Neural progenitor cell (in vitro differentiated cells): ENCODE results near the gene CKB. TPM values are rescaled to one million over a fixed set of nuclear protein-coding genes. Genes with fewer than 3 reads are reported as not detected.
A peak's percentile ranks its signal among the peaks of the same experiment; 100 is the strongest.

ENCODE experiments used
- DNase-seq: peaks from one replicate; pipeline ENCODE4 v3.0.0-alpha.2; 2016; ENCODE audit warnings: low spot score
- H2AFZ ChIP-seq: fragments of 200-600 bp; sonication (generic); replicated peaks from 2 replicates; pipeline ENCODE4 v1.6.1; 2016; ENCODE audit warnings: antibody characterized with exemption
- H3F3A ChIP-seq: fragments of 200-600 bp; sonication (generic); 2 replicates; pipeline ENCODE4 v1.6.1; 2016; ENCODE audit warnings: antibody characterized with exemption, low read depth
- H3K27ac ChIP-seq: fragments of 200-600 bp; sonication (generic); 2 replicates; pipeline ENCODE4 v1.5.1; 2016; ENCODE audit warnings: mild to moderate bottlenecking
- H3K27me3 ChIP-seq: fragments of 200-600 bp; sonication (generic); 2 replicates; pipeline ENCODE4 v1.6.1; 2016; ENCODE audit warnings: mild to moderate bottlenecking, moderate library complexity
- H3K36me3 ChIP-seq: fragments of 200-600 bp; sonication (generic); 2 replicates; pipeline ENCODE4 v1.5.1; 2016
- H3K4me1 ChIP-seq: fragments of 200-600 bp; sonication (generic); 2 replicates; pipeline ENCODE4 v1.6.1; 2016; ENCODE audit warnings: mixed run types
- H3K4me2 ChIP-seq: fragments of 200-600 bp; sonication (generic); 2 replicates; pipeline ENCODE4 v1.6.1; 2016
- H3K4me3 ChIP-seq: fragments of 200-600 bp; sonication (generic); 2 replicates; pipeline ENCODE4 v1.5.1; 2016
- H3K79me2 ChIP-seq: fragments of 200-600 bp; sonication (generic); 2 replicates; pipeline ENCODE4 v1.6.1; 2016; ENCODE audit warnings: low read depth
- H3K9ac ChIP-seq: fragments of 200-600 bp; sonication (generic); 2 replicates; pipeline ENCODE4 v1.6.1; 2016
- H3K9me3 ChIP-seq: fragments of 200-600 bp; sonication (generic); 2 replicates; pipeline ENCODE4 v1.5.1; 2016; ENCODE audit warnings: low read depth
- H4K20me1 ChIP-seq: fragments of 200-600 bp; sonication (generic); 2 replicates; pipeline ENCODE4 v1.6.1; 2016; ENCODE audit warnings: low read depth
- H3K27ac Mint-ChIP-seq: 3 replicates; pipeline ENCODE4 v1.8.0; 2021; ENCODE audit warnings: mixed read lengths
- H3K27me3 Mint-ChIP-seq: 2 replicates; pipeline ENCODE4 v1.8.0; 2022; ENCODE audit warnings: low read depth, mild to moderate bottlenecking, inconsistent platforms, moderate library complexity, mixed read lengths; ENCODE audit not compliant: insufficient read depth
- H3K36me3 Mint-ChIP-seq: 3 replicates; pipeline ENCODE4 v1.8.0; 2021; ENCODE audit warnings: mixed read lengths
- H3K4me1 Mint-ChIP-seq: 3 replicates; pipeline ENCODE4 v1.8.0; 2021; ENCODE audit warnings: mixed read lengths
- H3K4me3 Mint-ChIP-seq: 3 replicates; pipeline ENCODE4 v1.8.0; 2021; ENCODE audit warnings: mild to moderate bottlenecking, moderate library complexity, mixed read lengths
- H3K9me3 Mint-ChIP-seq: 3 replicates; pipeline ENCODE4 v1.8.0; 2020; ENCODE audit warnings: mixed read lengths
- CTCF ChIP-seq: fragments of 200-600 bp; sonication (generic); IDR thresholded peaks from 2 replicates; pipeline ENCODE4 v1.5.1; 2017; ENCODE audit warnings: antibody characterized with exemption, mild to moderate bottlenecking
- EZH2 ChIP-seq: fragments of 200-600 bp; sonication (generic); IDR thresholded peaks from 2 replicates; pipeline ENCODE4 v1.6.1; 2017; ENCODE audit warnings: antibody characterized with exemption, mild to moderate bottlenecking, moderate library complexity
- EZH2phosphoT487 ChIP-seq: fragments of 200-600 bp; sonication (generic); IDR thresholded peaks from 2 replicates; pipeline ENCODE4 v1.6.1; 2017; ENCODE audit warnings: antibody characterized with exemption
- total RNA-seq: library from RNA; depleted of rRNA; stranded (reverse); fragments of >200 nt; gene quantifications from 2 replicates; pipeline ENCODE4 v1.2.3, GENCODE V29; 2015; ENCODE audit warnings: low replicate concordance

The CKB gene
- total RNA-seq, 1 donor from 2014 or later: 54.2 TPM

GRCh38 chr14:103504991-103505565 lies 17.6 kb downstream of the CKB start:
- no peak overlapping the region for H2AFZ ChIP-seq
- H3K9ac ChIP-seq: no peak overlapping the region
- TF ChIP-seq CTCF (no peak), EZH2 (no peak), EZH2phosphoT487 (no peak)
- H4K20me1 ChIP-seq: peaks cover 8% of the 10 kb centered on the region
- no peaks in the 10 kb centered on the region for H3K9me3 ChIP-seq
- H3K36me3 Mint-ChIP-seq: peaks cover 42% of the 10 kb centered on the region
- H3K4me3 Mint-ChIP-seq: no peak overlapping the region
- H3K4me2 ChIP-seq: no peak overlapping the region
- no peaks in the 10 kb centered on the region for H3K79me2 ChIP-seq
- H3K27ac ChIP-seq: no peak overlapping the region
- H3K27ac Mint-ChIP-seq: peak overlapping the region; percentile 18
- peaks cover under 1% of the 10 kb centered on the region for H3F3A ChIP-seq
- peaks cover 12% of the 10 kb centered on the region for H3K36me3 ChIP-seq
- H3K4me3 ChIP-seq: no peak overlapping the region
- H3K9me3 Mint-ChIP-seq: no peaks in the 10 kb centered on the region
- peaks cover 7% of the 10 kb centered on the region for H3K27me3 Mint-ChIP-seq
- no peak for DNase-seq
- peaks cover 5% of the 10 kb centered on the region for H3K4me1 Mint-ChIP-seq
- no peaks in the 10 kb centered on the region for H3K4me1 ChIP-seq
- no peaks in the 10 kb centered on the region for H3K27me3 ChIP-seq

- TF ChIP-seq EZH2phosphoT487 (no peak), CTCF (no peak), EZH2 (no peak)
- DNase-seq: no peak
- Histone ChIP-seq H3K4me1 (no peaks in the 10 kb centered on the region), H3K27ac (no peak overlapping the region), H3F3A (peaks cover 16% of the 10 kb centered on the region), H3K36me3 (peaks cover 12% of the 10 kb centered on the region), H3K9me3 (no peaks in the 10 kb centered on the region), H3K27me3 (no peaks in the 10 kb centered on the region), H3K4me2 (no peak overlapping the region), H3K4me3 (no peak overlapping the region), H3K9ac (no peak overlapping the region), H3K79me2 (no peaks in the 10 kb centered on the region), H4K20me1 (peaks cover 12% of the 10 kb centered on the region), H2AFZ (no peak overlapping the region)
- H3K9me3 Mint-ChIP-seq: no peaks in the 10 kb centered on the region
- no peak overlapping the region for H3K27ac Mint-ChIP-seq
- peaks cover 36% of the 10 kb centered on the region for H3K36me3 Mint-ChIP-seq
- peaks cover 7% of the 10 kb centered on the region for H3K27me3 Mint-ChIP-seq
- H3K4me3 Mint-ChIP-seq: no peak overlapping the region
- peaks cover 10% of the 10 kb centered on the region for H3K4me1 Mint-ChIP-seq
Measured at GRCh38 chr14:103503296-103503695, 19.3 kb downstream of the CKB start.

GRCh38 chr14:103502877-103503276 lies 19.8 kb downstream of the CKB start:
- no peaks in the 10 kb centered on the region for H3K9me3 ChIP-seq
- no peak overlapping the region for H2AFZ ChIP-seq
- DNase-seq: no peak
- no peak overlapping the region for H3K27ac ChIP-seq
- peaks cover 12% of the 10 kb centered on the region for H4K20me1 ChIP-seq
- Mint-ChIP-seq H3K36me3 (peaks cover 36% of the 10 kb centered on the region), H3K27ac (no peak overlapping the region), H3K4me1 (peaks cover 10% of the 10 kb centered on the region), H3K4me3 (no peak overlapping the region), H3K9me3 (no peaks in the 10 kb centered on the region), H3K27me3 (peaks cover 7% of the 10 kb centered on the region)
- H3F3A ChIP-seq: peaks cover 20% of the 10 kb centered on the region
- no peak overlapping the region for H3K4me2 ChIP-seq
- no peaks in the 10 kb centered on the region for H3K27me3 ChIP-seq
- H3K36me3 ChIP-seq: peaks cover 12% of the 10 kb centered on the region
- TF ChIP-seq EZH2 (no peak), CTCF (no peak), EZH2phosphoT487 (no peak)
- no peaks in the 10 kb centered on the region for H3K4me1 ChIP-seq
- no peaks in the 10 kb centered on the region for H3K79me2 ChIP-seq
- H3K9ac ChIP-seq: no peak overlapping the region
- H3K4me3 ChIP-seq: no peak overlapping the region
